ENCODE results near the gene INKA1. TPM values are rescaled to one million over a fixed set of nuclear protein-coding genes. Genes with fewer than 3 reads are reported as not detected.
"Not testable (repeated sequence)": the region's sequence is repeated elsewhere in the genome, so short reads cannot be mapped to it uniquely, and the experiment has no call there.

INKA1 gene
- total RNA-seq, 4 donors from 2014 or later, result 0.60 to 10.3 (median 8.0) TPM

DNA sequence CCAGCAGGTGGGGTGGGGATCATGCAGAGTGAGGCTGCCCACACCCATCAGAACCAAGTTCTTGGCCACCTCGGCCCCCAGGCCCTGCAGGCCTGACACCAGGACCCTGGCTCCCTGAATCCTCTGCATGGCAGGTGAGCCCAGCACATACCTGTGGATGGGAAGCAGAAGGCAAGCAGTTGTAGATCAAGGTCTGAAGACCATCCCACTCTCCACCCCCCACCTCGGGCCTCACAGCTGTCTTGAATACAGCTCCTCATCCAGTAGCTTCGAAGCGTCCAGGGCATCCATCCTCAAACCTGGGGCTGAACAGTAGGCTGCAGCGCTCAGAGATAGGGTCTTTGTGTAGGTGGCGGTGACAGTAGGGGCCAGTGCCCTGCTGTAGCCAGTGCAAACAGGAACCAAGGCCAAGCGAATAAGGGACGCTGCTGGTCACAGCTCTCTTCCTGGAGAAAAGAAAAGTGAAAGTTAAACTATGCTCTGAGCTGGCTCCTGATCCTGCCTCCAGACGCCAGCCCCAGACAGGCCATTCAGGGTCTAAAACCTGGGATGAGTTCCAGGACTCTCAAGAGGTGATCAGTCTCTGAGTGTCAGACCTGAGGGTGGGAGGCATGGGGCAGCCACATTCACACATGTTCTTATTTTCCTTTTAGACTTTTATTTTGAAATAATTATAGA lies 10.6 kb downstream of the INKA1 start, which contains the start of gene UBA7:
UBA7 (minus strand) TSS at position 457 of the 678 bp plus-strand sequence; CDS start at position 291, 166 bp downstream.
- Histone ChIP-seq H3K4me1 (peaks cover 0 to 24% (median 17%) of the 10 kb centered on the region in 4 donors), H3K36me3 (peaks cover 0 to 39% (median 0%) of the 10 kb centered on the region in 3 donors), H3K27ac (peak within 1 kb of the TSS; percentile 52 to 87 (median 83)), H3K9me3 (no peaks in the 10 kb centered on the region), H3K27me3 (no peaks in the 10 kb centered on the region), H3K4me3 (peak within 1 kb of the TSS; percentile 33 to 57 (median 51))
- peak in 1 of 2 donors; percentile 18 for DNase-seq (ENCODE audit: low spot score in 2 of 2)
- WGBS, 2 donors, result 12 to 28% methylated on average over 3 to 9 of the region's 9 CpGs
- TF ChIP-seq EP300 (IDR thresholded peaks at IDR 0.05), result peak in 1 of 2 donors; percentile 21
- no peak for TF ChIP-seq POLR2A (IDR thresholded peaks at IDR 0.05)

GRCh38 chr3:49823131-49823530 lies 20.1 kb downstream of the INKA1 start:
- 56 to 92% methylated on average over 3 of the region's 3 CpGs for WGBS, 2 donors
- not testable (repeated sequence) for H3K27ac ChIP-seq; DNase-seq (ENCODE audit: low spot score in 2 of 2); H3K9me3 ChIP-seq; H3K4me1 ChIP-seq; H3K4me3 ChIP-seq; H3K36me3 ChIP-seq; H3K27me3 ChIP-seq

GRCh38 chr3:49826016-49826415 lies 23.0 kb downstream of the INKA1 start:
- 42 to 52% methylated on average over 6 of the region's 6 CpGs for WGBS, 2 donors
- Histone ChIP-seq H3K36me3 (peaks cover 0 to 21% (median 0%) of the 10 kb centered on the region in 3 donors), H3K27ac (peak overlapping the region in 2 of 4 donors; percentile 33 to 50)

DNA sequence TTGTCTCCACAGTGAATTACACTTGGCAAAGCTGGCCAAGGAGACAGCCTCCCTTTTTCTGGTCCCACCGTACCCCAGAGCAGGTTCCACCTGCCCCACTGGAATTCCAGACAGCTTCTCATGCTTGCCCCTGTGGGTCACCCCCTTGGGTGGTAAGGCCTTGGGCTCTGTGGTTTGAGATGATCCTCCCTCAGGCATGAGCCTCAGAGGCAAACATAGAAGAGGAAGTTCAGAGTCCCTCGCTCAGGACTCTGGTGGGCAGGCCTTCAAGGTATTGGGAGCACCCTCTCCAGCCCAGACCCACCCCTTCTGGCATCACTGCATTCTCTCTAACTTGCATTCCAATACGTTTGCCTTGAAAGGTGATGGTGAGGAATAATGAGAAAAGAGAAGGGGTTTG lies 28.3 kb downstream of the INKA1 start:
- H3K36me3 ChIP-seq, result peaks cover 0 to 32% (median 0%) of the 10 kb centered on the region in 3 donors
- H3K27ac ChIP-seq, result no peak overlapping the region
- H3K27me3 ChIP-seq, result no peaks in the 10 kb centered on the region
- no peak for DNase-seq (ENCODE audit: low spot score in 2 of 2)
- no peaks in the 10 kb centered on the region for H3K4me1 ChIP-seq
- no peaks in the 10 kb centered on the region for H3K9me3 ChIP-seq
- H3K4me3 ChIP-seq, result no peak overlapping the region
- WGBS, 2 donors, result 58 to 68% methylated on average over 3 of the region's 3 CpGs
- TF ChIP-seq, protein P1, sequence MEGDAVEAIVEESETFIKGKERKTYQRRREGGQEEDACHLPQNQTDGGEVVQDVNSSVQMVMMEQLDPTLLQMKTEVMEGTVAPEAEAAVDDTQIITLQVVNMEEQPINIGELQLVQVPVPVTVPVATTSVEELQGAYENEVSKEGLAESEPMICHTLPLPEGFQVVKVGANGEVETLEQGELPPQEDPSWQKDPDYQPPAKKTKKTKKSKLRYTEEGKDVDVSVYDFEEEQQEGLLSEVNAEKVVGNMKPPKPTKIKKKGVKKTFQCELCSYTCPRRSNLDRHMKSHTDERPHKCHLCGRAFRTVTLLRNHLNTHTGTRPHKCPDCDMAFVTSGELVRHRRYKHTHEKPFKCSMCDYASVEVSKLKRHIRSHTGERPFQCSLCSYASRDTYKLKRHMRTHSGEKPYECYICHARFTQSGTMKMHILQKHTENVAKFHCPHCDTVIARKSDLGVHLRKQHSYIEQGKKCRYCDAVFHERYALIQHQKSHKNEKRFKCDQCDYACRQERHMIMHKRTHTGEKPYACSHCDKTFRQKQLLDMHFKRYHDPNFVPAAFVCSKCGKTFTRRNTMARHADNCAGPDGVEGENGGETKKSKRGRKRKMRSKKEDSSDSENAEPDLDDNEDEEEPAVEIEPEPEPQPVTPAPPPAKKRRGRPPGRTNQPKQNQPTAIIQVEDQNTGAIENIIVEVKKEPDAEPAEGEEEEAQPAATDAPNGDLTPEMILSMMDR (IDR thresholded peaks at IDR 0.05), result no peak
- TF ChIP-seq POLR2A (IDR thresholded peaks at IDR 0.05) (no peak), EP300 (IDR thresholded peaks at IDR 0.05) (no peak)

More at GRCh38 chr3:49826016-49826415, 23.0 kb downstream of the INKA1 start:
- H3K4me3 ChIP-seq, result no peak overlapping the region
- TF ChIP-seq POLR2A (IDR thresholded peaks at IDR 0.05) (no peak), EP300 (IDR thresholded peaks at IDR 0.05) (no peak)
- TF ChIP-seq, protein P1 (IDR thresholded peaks at IDR 0.05), result no peak
- no peaks in the 10 kb centered on the region for H3K9me3 ChIP-seq
- DNase-seq (ENCODE audit: low spot score in 2 of 2), result no peak
- H3K27me3 ChIP-seq, result no peaks in the 10 kb centered on the region
- peaks cover 0 to 8% (median 0%) of the 10 kb centered on the region in 4 donors for H3K4me1 ChIP-seq

DNA sequence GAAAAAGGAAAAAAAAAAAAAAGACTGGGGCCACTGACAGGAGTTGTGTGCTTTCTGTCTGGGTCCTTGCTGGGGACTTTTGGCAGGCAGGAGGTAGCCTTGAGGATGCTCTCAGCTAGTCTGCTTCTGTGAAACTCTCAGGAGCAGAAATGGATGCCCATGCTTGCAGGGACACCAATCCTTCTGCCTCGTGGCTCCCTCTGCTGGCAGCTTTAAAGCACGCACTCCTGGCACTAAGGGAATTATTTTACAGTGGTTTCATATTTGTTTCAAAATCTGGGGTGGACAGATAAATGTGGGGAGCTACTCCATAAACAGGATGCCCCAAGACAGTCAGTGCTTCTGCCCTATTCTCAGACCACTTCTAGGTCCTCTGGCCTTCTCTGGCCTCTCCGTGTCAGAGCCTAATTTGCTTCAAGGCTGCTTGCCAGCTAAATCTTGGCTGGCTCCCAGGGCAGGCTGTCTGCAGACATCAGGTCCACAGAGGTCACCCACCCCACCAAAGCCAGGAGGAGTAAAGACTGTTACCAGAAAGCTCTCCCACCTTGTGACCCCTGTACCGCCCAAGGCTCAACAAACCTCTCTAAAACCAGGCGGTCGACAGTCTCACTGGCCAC lies 36.2 kb downstream of the INKA1 start:
- Histone ChIP-seq H3K4me3 (no peak overlapping the region), H3K27ac (peak overlapping the region in 1 of 4 donors; percentile 12), H3K9me3 (no peaks in the 10 kb centered on the region), H3K27me3 (no peaks in the 10 kb centered on the region), H3K4me1 (peaks cover 0 to 27% (median 0%) of the 10 kb centered on the region in 4 donors), H3K36me3 (peaks cover 0 to 2% (median 0%) of the 10 kb centered on the region in 3 donors)
- DNase-seq (ENCODE audit: low spot score in 2 of 2), result peak; percentile 76 to 90
- TF ChIP-seq EP300 (IDR thresholded peaks at IDR 0.05), result peak in 1 of 2 donors; percentile 48
- TF ChIP-seq, protein P1 (IDR thresholded peaks at IDR 0.05), result peak; percentile 78 to 94 (median 88)
- TF ChIP-seq POLR2A (IDR thresholded peaks at IDR 0.05), result no peak
- 22% methylated on average over 6 of the region's 6 CpGs for WGBS, 2 donors

DNA sequence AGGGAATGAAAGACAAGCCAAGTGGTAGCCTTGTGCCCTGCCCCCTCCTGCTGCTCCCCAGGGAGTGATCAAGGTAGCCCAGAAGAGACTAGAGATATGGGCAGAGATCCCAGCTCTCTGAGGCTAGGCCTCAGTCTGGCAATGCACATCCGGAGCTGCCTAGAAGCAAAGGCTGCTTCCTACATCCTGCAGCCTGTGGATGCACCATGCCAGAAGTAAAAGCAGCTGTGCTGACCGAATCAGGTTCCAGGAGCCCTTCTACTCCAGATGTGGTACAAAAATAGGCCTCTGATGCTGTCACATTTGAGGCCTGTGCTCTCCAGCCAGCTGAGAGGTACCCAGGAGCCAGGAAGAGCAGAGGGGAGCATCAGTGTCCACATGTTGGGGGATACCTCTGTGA lies 37.3 kb downstream of the INKA1 start:
- H3K36me3 ChIP-seq, result no peaks in the 10 kb centered on the region
- H3K9me3 ChIP-seq, result no peaks in the 10 kb centered on the region
- TF ChIP-seq, protein P1 (IDR thresholded peaks at IDR 0.05), result no peak
- no peak for TF ChIP-seq EP300 (IDR thresholded peaks at IDR 0.05)
- TF ChIP-seq POLR2A (IDR thresholded peaks at IDR 0.05), result no peak
- no peak overlapping the region for H3K27ac ChIP-seq
- WGBS, 2 donors, result 65 to 74% methylated on average over 2 of the region's 2 CpGs
- no peaks in the 10 kb centered on the region for H3K27me3 ChIP-seq
- no peak for DNase-seq (ENCODE audit: low spot score in 2 of 2)
- H3K4me3 ChIP-seq, result no peak overlapping the region
- H3K4me1 ChIP-seq, result peaks cover 0 to 27% (median 0%) of the 10 kb centered on the region in 4 donors

Data from tibial nerve (tissue), 4 donors.